ENCODE results near the gene OGDHL. TPM values are rescaled to one million over a fixed set of nuclear protein-coding genes. Genes with fewer than 3 reads are reported as not detected.

Gene OGDHL
- total RNA-seq, 1 donor from 2014 or later = 0.45 TPM

- no peak for DNase-seq (ENCODE audit: low spot score)
- no peaks in the 10 kb centered on the region for H3K27me3 Mint-ChIP-seq (ENCODE audit: low read depth)
- no peaks in the 10 kb centered on the region for H3K9me3 Mint-ChIP-seq (ENCODE audit: low read depth)
- TF ChIP-seq CTCF (IDR thresholded peaks at IDR 0.05) = no peak
- H3K4me1 Mint-ChIP-seq (ENCODE audit: low read depth) = no peaks in the 10 kb centered on the region
- H3K27ac Mint-ChIP-seq (ENCODE audit: unreplicated experiment) = no peak overlapping the region
- no peak overlapping the region for H3K4me3 Mint-ChIP-seq (ENCODE audit: unreplicated experiment)
- H3K36me3 Mint-ChIP-seq (ENCODE audit: low read depth) = no peaks in the 10 kb centered on the region
Measured at GRCh38 chr10:49738616-49739360, 23.3 kb downstream of the OGDHL start.

GRCh38 chr10:49737474-49738201 is 24.5 kb downstream of the OGDHL start:
- H3K4me1 Mint-ChIP-seq (ENCODE audit: low read depth) = no peaks in the 10 kb centered on the region
- no peak overlapping the region for H3K4me3 Mint-ChIP-seq (ENCODE audit: unreplicated experiment)
- no peaks in the 10 kb centered on the region for H3K27me3 Mint-ChIP-seq (ENCODE audit: low read depth)
- no peak for DNase-seq (ENCODE audit: low spot score)
- H3K36me3 Mint-ChIP-seq (ENCODE audit: low read depth) = no peaks in the 10 kb centered on the region
- no peak for TF ChIP-seq CTCF (IDR thresholded peaks at IDR 0.05)
- H3K9me3 Mint-ChIP-seq (ENCODE audit: low read depth) = no peaks in the 10 kb centered on the region
- no peak overlapping the region for H3K27ac Mint-ChIP-seq (ENCODE audit: unreplicated experiment)

GRCh38 chr10:49736564-49737113 is 25.5 kb downstream of the OGDHL start:
- H3K36me3 Mint-ChIP-seq (ENCODE audit: low read depth) = no peaks in the 10 kb centered on the region
- TF ChIP-seq CTCF (IDR thresholded peaks at IDR 0.05) = no peak
- no peak for DNase-seq (ENCODE audit: low spot score)
- no peak overlapping the region for H3K27ac Mint-ChIP-seq (ENCODE audit: unreplicated experiment)
- no peaks in the 10 kb centered on the region for H3K9me3 Mint-ChIP-seq (ENCODE audit: low read depth)
- no peak overlapping the region for H3K4me3 Mint-ChIP-seq (ENCODE audit: unreplicated experiment)
- no peaks in the 10 kb centered on the region for H3K4me1 Mint-ChIP-seq (ENCODE audit: low read depth)
- no peaks in the 10 kb centered on the region for H3K27me3 Mint-ChIP-seq (ENCODE audit: low read depth)

GRCh38 chr10:49735848-49736563 is 26.1 kb downstream of the OGDHL start:
- no peaks in the 10 kb centered on the region for H3K9me3 Mint-ChIP-seq (ENCODE audit: low read depth)
- H3K4me3 Mint-ChIP-seq (ENCODE audit: unreplicated experiment) = no peak overlapping the region
- no peak overlapping the region for H3K27ac Mint-ChIP-seq (ENCODE audit: unreplicated experiment)
- no peaks in the 10 kb centered on the region for H3K4me1 Mint-ChIP-seq (ENCODE audit: low read depth)
- DNase-seq (ENCODE audit: low spot score) = no peak
- TF ChIP-seq CTCF (IDR thresholded peaks at IDR 0.05) = no peak
- H3K27me3 Mint-ChIP-seq (ENCODE audit: low read depth) = no peaks in the 10 kb centered on the region
- no peaks in the 10 kb centered on the region for H3K36me3 Mint-ChIP-seq (ENCODE audit: low read depth)

GRCh38 chr10:49735161-49735560 is 27.0 kb downstream of the OGDHL start:
- Mint-ChIP-seq H3K36me3 (ENCODE audit: low read depth) (no peaks in the 10 kb centered on the region), H3K27me3 (ENCODE audit: low read depth) (no peaks in the 10 kb centered on the region), H3K4me1 (ENCODE audit: low read depth) (no peaks in the 10 kb centered on the region), H3K27ac (ENCODE audit: unreplicated experiment) (no peak overlapping the region), H3K9me3 (ENCODE audit: low read depth) (no peaks in the 10 kb centered on the region), H3K4me3 (ENCODE audit: unreplicated experiment) (no peak overlapping the region)
- no peak for DNase-seq (ENCODE audit: low spot score)
- no peak for TF ChIP-seq CTCF (IDR thresholded peaks at IDR 0.05)
